GM18909 (cell line): ENCODE data around the gene DNAJC30.

Experiments
- ATAC-seq: cut with Tn5 transposase; IDR thresholded peaks from one replicate; pipeline ENCODE4 v1.9.1; 2021; ENCODE audit warnings: mild to moderate bottlenecking; ENCODE audit not compliant: unreplicated experiment, poor library complexity

DNAJC30 gene

GRCh38 chr7:73712773-73713172, 29.5 kb upstream of the DNAJC30 start:
- no peak for ATAC-seq

DNA sequence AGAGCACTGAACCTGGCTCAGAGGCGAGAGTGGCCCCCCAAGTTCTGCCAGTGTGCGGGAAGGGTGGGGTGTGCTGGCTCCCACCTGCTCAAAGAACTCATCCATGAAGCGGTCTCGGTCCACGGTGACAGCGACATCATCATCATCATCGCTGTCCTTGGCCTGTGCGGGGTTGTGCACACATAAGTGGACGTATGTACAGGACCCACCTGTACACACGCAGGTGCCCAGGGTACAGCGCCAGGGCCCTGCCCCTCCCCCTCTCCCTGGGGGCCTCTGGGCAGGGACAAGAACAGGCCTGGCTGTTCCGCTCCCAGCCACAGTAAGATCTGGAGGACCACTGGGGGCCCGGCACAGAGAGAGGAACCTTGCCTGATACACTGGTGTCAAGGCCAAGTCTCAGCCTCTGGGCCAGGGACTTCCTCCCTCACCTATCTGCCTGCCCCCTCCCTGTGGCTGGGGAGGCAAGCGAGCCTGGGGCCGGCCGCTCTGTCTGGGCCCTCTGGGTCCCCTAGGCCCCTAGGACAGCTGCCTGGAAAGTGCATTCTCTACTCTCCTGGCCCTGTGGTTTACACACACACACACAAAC, 25.8 kb upstream of the DNAJC30 start:
- no peak for ATAC-seq

- no peak for ATAC-seq
Measured at GRCh38 chr7:73707045-73707631, 23.9 kb upstream of the DNAJC30 start.

DNA sequence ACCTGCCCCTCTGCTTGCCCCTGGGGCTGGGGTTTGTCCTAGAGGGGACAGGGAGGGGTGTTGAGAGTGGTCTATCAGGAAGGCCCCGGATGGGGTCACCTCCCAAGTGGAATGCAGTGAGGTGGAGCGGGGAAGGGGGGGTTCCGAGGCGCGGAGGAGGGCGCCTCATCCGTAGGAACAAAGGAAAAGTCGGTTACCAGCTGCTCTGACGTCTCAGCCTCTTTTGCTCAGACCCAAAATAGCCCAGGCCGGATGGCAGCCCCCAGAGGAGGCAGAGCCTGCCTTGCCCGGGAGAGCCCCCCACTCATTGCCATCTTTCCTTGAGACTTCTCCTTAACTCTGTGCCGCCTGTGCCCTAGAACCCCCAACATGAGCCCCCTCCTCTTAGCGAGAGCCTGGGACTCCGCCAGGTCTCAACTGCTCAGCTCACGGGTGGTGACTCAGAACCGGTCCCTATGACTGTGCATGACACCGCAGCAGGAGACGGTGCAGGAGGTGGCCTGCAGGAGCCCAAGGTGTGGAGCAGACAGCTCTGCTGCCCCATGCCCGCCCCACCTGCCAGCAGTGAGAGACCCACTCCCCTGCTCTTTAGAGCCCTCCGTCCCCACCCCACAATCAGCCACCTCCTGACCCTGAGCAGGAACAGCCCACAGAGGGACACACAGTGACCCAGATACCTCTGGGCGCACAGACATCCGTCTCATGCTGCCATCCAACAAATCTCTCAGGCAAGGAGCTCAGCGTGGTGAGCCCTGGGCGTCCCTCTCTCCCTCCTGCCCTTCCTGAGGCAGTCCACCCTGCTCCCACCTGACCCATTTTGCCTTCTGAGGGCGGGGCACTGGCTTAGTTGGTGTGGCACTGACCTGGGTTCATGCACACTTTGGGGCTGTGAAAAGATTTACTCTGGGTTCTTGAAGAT, 23.1 kb upstream of the DNAJC30 start:
- no peak for ATAC-seq

DNA sequence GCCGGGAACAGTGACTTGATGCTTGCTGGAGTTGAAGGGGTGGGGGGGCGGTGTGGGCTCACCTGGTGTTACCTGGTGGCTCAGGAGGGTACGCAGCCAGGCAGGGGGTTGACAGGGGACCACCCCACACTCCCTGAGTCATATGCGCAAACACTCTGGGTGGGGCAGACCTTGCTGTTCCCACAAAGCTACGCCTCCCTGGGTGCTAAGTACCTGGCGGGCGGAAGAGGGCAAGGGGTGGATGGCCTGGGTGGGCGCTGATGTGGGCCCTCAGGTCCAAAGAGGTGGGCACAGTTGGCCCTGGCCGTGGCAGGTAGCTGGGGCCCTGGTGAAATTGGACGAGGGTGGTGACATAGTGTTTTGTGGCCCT, 22.3 kb upstream of the DNAJC30 start:
- no peak for ATAC-seq

DNA sequence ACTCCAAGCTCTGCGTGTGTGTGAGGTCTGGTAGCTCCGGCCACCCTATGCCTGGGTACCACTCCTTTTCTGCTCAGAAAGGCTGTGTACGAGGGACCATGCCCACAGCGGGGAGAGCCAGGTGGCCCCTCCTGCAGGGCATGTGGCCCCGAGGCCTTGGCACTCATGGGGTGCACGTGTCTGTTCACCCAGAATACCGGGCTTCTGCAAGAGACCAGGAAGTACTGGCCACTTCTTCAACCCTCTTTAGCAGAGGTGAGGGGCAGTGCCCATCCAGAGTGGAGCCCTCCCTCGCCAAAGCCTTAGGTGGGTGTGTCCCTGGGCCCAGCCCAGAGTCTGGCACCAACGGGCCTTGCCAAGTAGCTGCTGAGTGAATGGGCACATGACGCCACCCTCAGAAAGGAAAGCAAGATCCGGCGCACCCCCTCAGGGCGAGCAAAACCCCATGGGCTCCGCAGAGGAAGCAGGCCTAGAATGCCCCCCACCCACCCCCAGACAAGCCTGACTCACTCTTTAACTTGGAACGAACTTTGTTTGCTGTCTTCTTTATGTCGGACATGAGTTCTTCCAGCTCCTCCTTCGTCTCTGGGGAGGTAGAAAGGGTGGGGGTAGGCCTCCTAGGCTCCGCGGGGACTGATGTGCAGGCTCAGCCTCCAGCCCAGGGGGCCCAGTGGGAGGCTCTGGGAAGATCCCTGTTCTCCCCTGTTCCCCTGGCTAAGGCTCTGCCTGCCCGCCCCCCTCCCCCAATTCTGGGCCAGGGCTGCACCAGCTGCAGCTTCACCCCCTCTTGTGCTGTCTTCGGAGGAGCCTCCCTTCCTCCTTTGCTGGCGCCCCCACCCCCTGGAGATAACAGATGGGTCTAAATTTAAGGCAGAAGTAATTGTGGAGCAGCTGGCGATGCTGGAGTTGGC, 21.6 kb upstream of the DNAJC30 start:
- ATAC-seq, result no peak

GRCh38 chr7:73703757-73704639, 20.7 kb upstream of the DNAJC30 start:
- no peak for ATAC-seq

DNA sequence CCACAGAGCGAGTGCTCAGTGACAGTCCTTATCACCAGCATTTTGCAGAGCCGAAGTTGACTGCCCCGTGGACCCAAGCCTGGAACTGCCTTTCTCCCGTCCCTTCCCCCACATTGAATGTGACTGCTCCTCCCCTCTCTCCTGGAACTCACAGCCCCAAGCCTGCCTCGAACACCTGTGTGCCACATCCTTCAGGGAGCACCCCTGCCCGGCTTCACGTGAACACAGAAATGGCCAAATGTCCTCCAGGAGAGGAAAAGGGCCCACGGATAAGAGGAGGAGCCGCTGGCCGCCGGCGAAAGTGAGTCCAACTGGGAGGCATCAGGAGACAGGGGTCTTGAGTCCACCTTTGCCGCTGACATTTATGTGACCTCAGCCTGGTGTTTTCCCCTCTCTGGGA, 20.0 kb upstream of the DNAJC30 start:
- ATAC-seq, result no peak

DNA sequence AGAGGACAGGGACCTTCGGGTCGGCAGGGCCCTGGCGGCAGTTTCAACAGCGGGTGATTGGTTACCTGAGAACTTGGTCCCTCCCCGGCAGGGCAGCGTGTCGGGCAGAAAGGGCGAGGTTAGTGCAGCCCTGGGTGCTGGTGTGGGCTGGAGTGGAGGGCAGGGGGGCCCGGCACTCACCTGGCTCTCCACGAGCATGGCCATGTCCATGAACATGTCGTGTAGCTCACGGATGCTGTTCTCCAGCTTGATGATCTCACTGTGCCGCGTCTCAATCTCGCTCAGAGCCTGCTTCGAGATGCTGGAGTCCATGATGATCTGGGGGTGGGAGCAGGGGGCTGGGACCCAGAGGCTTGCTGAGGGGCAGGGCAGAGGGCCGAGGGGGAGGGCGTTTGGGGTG, 19.4 kb upstream of the DNAJC30 start:
- ATAC-seq, result no peak

- ATAC-seq, result no peak
Measured at GRCh38 chr7:73702226-73702625, 19.0 kb upstream of the DNAJC30 start.

DNA sequence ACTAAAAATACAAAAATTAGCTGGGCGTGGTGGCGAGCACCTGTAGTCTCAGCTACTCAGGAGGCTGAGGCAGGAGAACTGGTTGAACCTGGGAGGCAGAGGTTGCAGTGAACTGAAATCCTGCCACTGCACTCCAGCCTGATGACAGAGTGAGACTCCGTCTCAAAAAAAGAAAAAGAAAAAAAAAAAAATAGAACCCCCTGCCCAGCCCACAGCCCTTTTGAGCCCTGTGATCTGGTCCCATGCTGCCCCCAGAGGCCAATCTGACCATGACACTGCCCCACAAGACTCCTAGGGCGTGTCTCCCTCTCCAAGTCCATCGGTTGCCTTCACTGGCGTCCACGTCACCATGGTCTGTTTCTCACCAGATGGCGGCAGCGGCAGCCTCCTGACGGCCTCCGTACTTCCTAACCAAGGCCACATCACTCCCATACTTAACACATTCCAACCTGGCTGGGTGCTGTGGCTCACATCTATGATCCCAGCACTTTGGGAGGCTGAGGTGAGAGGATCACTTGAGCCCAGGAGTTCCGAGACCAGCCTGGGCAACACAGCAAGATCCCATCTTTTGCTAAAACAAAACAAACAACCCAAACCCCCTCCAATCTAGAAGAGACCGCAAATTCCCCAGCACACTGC, 18.2 kb upstream of the DNAJC30 start:
- no peak for ATAC-seq

DNA sequence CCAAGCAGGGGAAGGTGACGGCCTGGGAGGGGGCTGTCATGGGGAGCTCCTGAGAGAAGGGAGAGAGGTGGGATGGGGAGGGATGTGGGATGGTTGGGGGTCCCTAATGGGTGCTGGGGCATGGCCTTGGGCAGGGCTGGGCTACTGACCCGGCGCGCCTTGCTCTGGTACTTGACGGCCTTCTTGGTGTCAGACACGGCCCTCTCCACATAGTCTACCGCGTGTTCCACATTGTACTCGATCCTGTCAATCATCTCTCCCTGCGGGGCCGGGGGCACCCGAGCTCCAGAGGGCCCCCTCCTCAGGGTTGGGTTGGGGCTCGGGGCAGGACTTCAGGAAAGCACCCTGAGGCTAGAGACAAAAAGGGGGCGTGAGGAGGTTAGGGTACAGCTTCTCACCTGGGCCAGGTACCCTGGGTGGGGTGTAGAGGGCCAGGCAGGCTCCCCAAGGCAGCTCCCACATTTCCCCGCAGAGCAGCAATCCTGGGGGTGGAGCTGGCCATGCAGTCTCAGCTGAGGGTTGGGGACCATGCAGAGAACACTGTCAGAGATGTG, 17.4 kb upstream of the DNAJC30 start:
- no peak for ATAC-seq

- no peak for ATAC-seq
Measured at GRCh38 chr7:73700069-73700423, 16.8 kb upstream of the DNAJC30 start.

- ATAC-seq, result no peak
Measured at GRCh38 chr7:73699370-73700068, 16.3 kb upstream of the DNAJC30 start.

DNA sequence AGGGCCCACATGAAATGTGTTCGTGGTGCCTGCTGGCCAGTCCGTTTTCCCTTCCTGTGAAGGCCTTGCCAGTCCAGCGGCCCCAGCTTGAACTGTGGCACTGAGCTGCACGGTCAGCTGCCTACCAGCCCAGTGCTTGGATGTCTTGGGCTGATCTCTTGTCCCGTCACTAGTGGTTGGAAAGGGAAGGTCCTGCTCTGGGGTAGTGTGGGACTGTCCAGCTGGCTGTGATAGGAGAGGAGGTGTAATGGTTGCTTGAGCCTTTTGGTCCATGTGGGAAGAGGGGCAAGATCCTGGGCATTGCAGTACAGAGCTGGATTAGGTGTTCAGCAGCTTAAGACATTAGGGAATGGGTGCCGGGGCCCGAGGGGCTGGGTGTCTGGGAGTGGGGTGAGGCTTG, 15.2 kb upstream of the DNAJC30 start:
- ATAC-seq, result no peak

GRCh38 chr7:73696372-73696771, 13.1 kb upstream of the DNAJC30 start:
- no peak for ATAC-seq

DNA sequence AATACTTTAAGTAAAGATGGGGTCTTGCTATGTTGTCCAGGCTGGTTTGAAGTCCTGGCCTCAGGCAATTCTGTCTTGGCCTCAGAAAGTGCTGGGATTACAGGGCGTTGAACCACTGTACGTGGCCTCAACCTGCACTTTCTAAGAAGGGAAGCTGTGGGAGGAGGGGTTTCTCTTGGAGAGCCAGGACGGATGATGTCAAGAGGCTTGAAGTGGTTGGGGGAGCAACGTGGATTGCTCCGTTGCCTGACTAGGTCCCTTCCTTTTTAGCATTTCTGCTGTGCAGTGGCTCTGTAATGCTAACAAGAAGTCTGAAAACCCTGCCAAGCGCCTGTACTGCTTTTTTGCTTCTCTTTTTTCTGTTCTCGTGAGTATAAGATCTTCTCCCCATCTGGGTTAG, 7.4 kb upstream of the DNAJC30 start:
- no peak for ATAC-seq

DNA sequence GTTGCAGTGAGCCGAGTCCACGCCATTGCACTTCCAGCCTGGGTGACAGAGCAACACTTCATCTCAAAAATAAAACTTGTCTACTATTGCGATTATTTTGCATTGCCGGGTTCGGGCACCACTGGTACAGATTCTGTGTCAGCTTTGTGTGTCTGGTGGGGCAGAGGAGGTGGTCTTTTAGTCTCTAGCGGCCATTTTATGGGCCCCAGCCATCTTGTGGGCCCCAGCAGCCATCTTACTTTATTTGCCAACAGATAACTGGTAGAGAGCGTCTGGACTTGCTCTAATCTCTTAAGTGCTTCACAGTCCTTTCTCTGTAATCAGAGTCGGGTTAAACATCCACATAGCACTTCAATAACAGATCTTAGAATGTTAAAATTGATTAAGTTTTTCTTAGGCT, 5.0 kb upstream of the DNAJC30 start:
- no peak for ATAC-seq
